Smooth muscle cell (in vitro differentiated cells): ENCODE measurements around the gene TLR5. TPM values are rescaled to one million over a fixed set of nuclear protein-coding genes. Genes with fewer than 3 reads are reported as not detected.

Experiments used
- DNase-seq: peaks from one replicate; lab custom pipeline; 2025; ENCODE audit not compliant: unreplicated experiment; lab: John Stamatoyannopoulos, UW
- H2AFZ ChIP-seq: fragments of 200-600 bp; sonication (generic); 2 replicates; pipeline ENCODE4 v1.6.0; 2016; ENCODE audit warnings: antibody characterized with exemption, low read depth, mild to moderate bottlenecking
- H3F3A ChIP-seq: fragments of 200-600 bp; sonication (generic); 2 replicates; pipeline ENCODE4 v1.6.0; 2017; ENCODE audit warnings: antibody characterized with exemption, low read depth
- H3K27ac ChIP-seq: fragments of 200-600 bp; sonication (generic); 2 replicates; pipeline ENCODE4 v1.5.1; 2016; ENCODE audit warnings: low read depth, mild to moderate bottlenecking
- H3K27me3 ChIP-seq: fragments of 200-600 bp; sonication (generic); 2 replicates; pipeline ENCODE4 v1.6.1; 2016; ENCODE audit warnings: low read depth, mild to moderate bottlenecking
- H3K36me3 ChIP-seq: fragments of 200-600 bp; sonication (generic); 2 replicates; pipeline ENCODE4 v1.5.1; 2016; ENCODE audit warnings: low read depth
- H3K4me1 ChIP-seq: fragments of 200-600 bp; sonication (generic); 2 replicates; pipeline ENCODE4 v1.5.1; 2016; ENCODE audit warnings: low read depth
- H3K4me2 ChIP-seq: fragments of 200-600 bp; sonication (generic); 2 replicates; pipeline ENCODE4 v1.6.0; 2016; ENCODE audit warnings: mild to moderate bottlenecking
- H3K4me3 ChIP-seq: fragments of 200-600 bp; sonication (generic); 2 replicates; pipeline ENCODE4 v1.5.1; 2016; ENCODE audit warnings: mild to moderate bottlenecking
- H3K79me2 ChIP-seq: fragments of 200-600 bp; sonication (generic); 2 replicates; pipeline ENCODE4 v1.6.0; 2016; ENCODE audit warnings: low read depth, mild to moderate bottlenecking
- H3K9ac ChIP-seq: fragments of 200-600 bp; sonication (generic); 2 replicates; pipeline ENCODE4 v1.6.0; 2016; ENCODE audit warnings: low read depth
- H3K9me3 ChIP-seq: fragments of 200-600 bp; sonication (generic); replicated peaks from 2 replicates; pipeline ENCODE4 v1.5.1; 2016; ENCODE audit warnings: low read depth
- H4K20me1 ChIP-seq: fragments of 200-600 bp; sonication (generic); 2 replicates; pipeline ENCODE4 v1.6.0; 2016; ENCODE audit warnings: low read depth
- CTCF ChIP-seq: fragments of 200-600 bp; sonication (generic); IDR thresholded peaks from 2 replicates; pipeline ENCODE4 v1.5.1; 2017; ENCODE audit warnings: borderline replicate concordance, mild to moderate bottlenecking, antibody characterized with exemption; ENCODE audit not compliant: insufficient read depth, poor library complexity, severe bottlenecking
- WGBS: methylation state at CpG from one replicate; pipeline ENCODE4 v1.1.7; 2016; ENCODE audit warnings: low lambda C conversion rate; 5-methylcytosine and 5-hydroxymethylcytosine counted together
- polyA plus RNA-seq: library from polyadenylated mRNA; unstranded; fragments of >200 nt; fragmentation: Nextera tagmentation; extraction: Ambion mirVana; gene quantifications from 2 replicates; pipeline ENCODE4 v1.2.1, GENCODE V29; 2016
- total RNA-seq: library from RNA; depleted of rRNA; stranded (reverse); fragments of >200 nt; gene quantifications from 2 replicates; pipeline ENCODE4 v1.2.3, GENCODE V29; 2014

The TLR5 gene
- total and polyA plus RNA-seq, 2 experiments from 2014 or later, result 1.0 to 2.7 TPM

GRCh38 chr1:223074445-223075300 is 68.4 kb downstream of the TLR5 start:
- Histone ChIP-seq H3K79me2 (no peaks in the 10 kb centered on the region), H4K20me1 (no peaks in the 10 kb centered on the region), H3K4me1 (no peaks in the 10 kb centered on the region), H3K36me3 (no peaks in the 10 kb centered on the region), H3K27ac (no peak overlapping the region), H3K4me2 (peak overlapping the region; percentile 59), H3F3A (no peaks in the 10 kb centered on the region), H3K27me3 (no peaks in the 10 kb centered on the region), H2AFZ (no peak overlapping the region), H3K9ac (no peak overlapping the region), H3K9me3 (no peaks in the 10 kb centered on the region), H3K4me3 (no peak overlapping the region)
- WGBS, result 43% methylated on average over 10 of the region's 10 CpGs
- no peak for DNase-seq
- TF ChIP-seq CTCF, result no peak

- Histone ChIP-seq H3K9ac (no peak overlapping the region), H3K27ac (no peak overlapping the region), H3K4me2 (no peak overlapping the region), H3K9me3 (no peaks in the 10 kb centered on the region), H3K4me3 (no peak overlapping the region), H3K36me3 (no peaks in the 10 kb centered on the region), H3K27me3 (no peaks in the 10 kb centered on the region), H2AFZ (no peak overlapping the region), H4K20me1 (no peaks in the 10 kb centered on the region), H3K4me1 (no peaks in the 10 kb centered on the region), H3F3A (no peaks in the 10 kb centered on the region), H3K79me2 (no peaks in the 10 kb centered on the region)
- WGBS, result 95% methylated on average over 4 of the region's 4 CpGs
- TF ChIP-seq CTCF, result no peak
- no peak for DNase-seq
These were observed 74.0 kb downstream of the TLR5 start for GRCh38 chr1:223068900-223069665.

GRCh38 chr1:223067914-223068313 is 75.1 kb downstream of the TLR5 start:
- Histone ChIP-seq H3K79me2 (no peaks in the 10 kb centered on the region), H3K27ac (no peak overlapping the region), H3K4me3 (no peak overlapping the region), H2AFZ (no peak overlapping the region), H3K4me1 (no peaks in the 10 kb centered on the region), H3K9me3 (no peaks in the 10 kb centered on the region), H4K20me1 (no peaks in the 10 kb centered on the region), H3K36me3 (no peaks in the 10 kb centered on the region), H3K4me2 (no peak overlapping the region), H3F3A (no peaks in the 10 kb centered on the region), H3K9ac (no peak overlapping the region), H3K27me3 (no peaks in the 10 kb centered on the region)
- WGBS, result over 99% methylated on average over 6 of the region's 6 CpGs
- TF ChIP-seq CTCF, result no peak
- no peak for DNase-seq
